Endodermal cell (in vitro differentiated cells): ENCODE measurements around the gene SPTLC3. TPM values are rescaled to one million over a fixed set of nuclear protein-coding genes. Genes with fewer than 3 reads are reported as not detected.

Source experiments
- DNase-seq: peaks from one replicate; pipeline ENCODE4 v3.0.0-alpha.2; 2017
- H3K27ac ChIP-seq: 2 replicates; pipeline ENCODE4 v1.5.1; 2013; ENCODE audit warnings: mild to moderate bottlenecking, low read depth, low read length, moderate library complexity
- H3K27me3 ChIP-seq: 2 replicates; pipeline ENCODE4 v1.6.1; 2013; ENCODE audit warnings: mild to moderate bottlenecking, low read length, moderate library complexity; ENCODE audit not compliant: insufficient read depth, control insufficient read depth, poor library complexity, severe bottlenecking
- H3K36me3 ChIP-seq: 2 replicates; pipeline ENCODE4 v1.7.0; 2013; ENCODE audit warnings: mild to moderate bottlenecking, low read length, moderate library complexity; ENCODE audit not compliant: control insufficient read depth, insufficient read depth
- H3K4me1 ChIP-seq: one replicate; pipeline ENCODE4 v1.7.0; 2013; ENCODE audit warnings: low read length; ENCODE audit not compliant: control insufficient read depth, insufficient read depth
- H3K4me3 ChIP-seq: 2 replicates; pipeline ENCODE4 v1.5.1; 2013; ENCODE audit warnings: mild to moderate bottlenecking, low read length, moderate library complexity
- H3K9ac ChIP-seq: 2 replicates; pipeline ENCODE4 v1.6.1; 2013; ENCODE audit warnings: mild to moderate bottlenecking, low read length, moderate library complexity; ENCODE audit not compliant: poor library complexity, severe bottlenecking; ENCODE audit errors: extremely low read depth
- H3K9me3 ChIP-seq: 2 replicates; pipeline ENCODE4 v1.6.1; 2013; ENCODE audit warnings: mild to moderate bottlenecking, low read length, moderate library complexity; ENCODE audit not compliant: control insufficient read depth
- H3K27ac Mint-ChIP-seq: 2 replicates; pipeline ENCODE4 v1.8.0; 2020; ENCODE audit warnings: mixed read lengths
- H3K27me3 Mint-ChIP-seq: 2 replicates; pipeline ENCODE4 v1.8.0; 2021; ENCODE audit warnings: mild to moderate bottlenecking, mixed read lengths; ENCODE audit not compliant: insufficient read depth
- H3K36me3 Mint-ChIP-seq: 2 replicates; pipeline ENCODE4 v1.8.0; 2020; ENCODE audit warnings: low read depth, mixed read lengths
- H3K4me1 Mint-ChIP-seq: 2 replicates; pipeline ENCODE4 v1.8.0; 2020; ENCODE audit warnings: mixed read lengths
- H3K4me3 Mint-ChIP-seq: 2 replicates; pipeline ENCODE4 v1.8.0; 2020; ENCODE audit warnings: mild to moderate bottlenecking, moderate library complexity, mixed read lengths
- H3K9me3 Mint-ChIP-seq: 2 replicates; pipeline ENCODE4 v1.8.0; 2020; ENCODE audit warnings: mild to moderate bottlenecking, mixed read lengths
- CTCF ChIP-seq: fragments of 200-600 bp; sonication (generic); conservative IDR thresholded peaks from 2 replicates; pipeline ENCODE4 v1.5.0; 2021; ENCODE audit warnings: antibody characterized with exemption, mild to moderate bottlenecking
- WGBS, 2 experiments: methylation state at CpG; one replicate each; pipeline versions ENCODE4 v1.1.5 to v1.1.7; 2013; ENCODE audit warnings: missing lambda C conversion rate in 2 of 2, mixed read lengths in 1 of 2; ENCODE audit not compliant: insufficient coverage in 1 of 2, insufficient read length in 1 of 2; 5-methylcytosine and 5-hydroxymethylcytosine counted together
- total RNA-seq, 2 donors: library from RNA; stranded (reverse); fragmentation: NEBNext Ultra II Directional in 1 of 2; extraction: Animal tissue kit (Norgen Biotek cat#: 25700) in 1 of 2; gene quantifications; 2 replicates in 1 of 2; 3 replicates in 1 of 2; pipeline ENCODE4 v1.2.1, GENCODE V29; 2021

The SPTLC3 gene
- total RNA-seq, 2 donors from 2014 or later, result 1.6 TPM

DNA sequence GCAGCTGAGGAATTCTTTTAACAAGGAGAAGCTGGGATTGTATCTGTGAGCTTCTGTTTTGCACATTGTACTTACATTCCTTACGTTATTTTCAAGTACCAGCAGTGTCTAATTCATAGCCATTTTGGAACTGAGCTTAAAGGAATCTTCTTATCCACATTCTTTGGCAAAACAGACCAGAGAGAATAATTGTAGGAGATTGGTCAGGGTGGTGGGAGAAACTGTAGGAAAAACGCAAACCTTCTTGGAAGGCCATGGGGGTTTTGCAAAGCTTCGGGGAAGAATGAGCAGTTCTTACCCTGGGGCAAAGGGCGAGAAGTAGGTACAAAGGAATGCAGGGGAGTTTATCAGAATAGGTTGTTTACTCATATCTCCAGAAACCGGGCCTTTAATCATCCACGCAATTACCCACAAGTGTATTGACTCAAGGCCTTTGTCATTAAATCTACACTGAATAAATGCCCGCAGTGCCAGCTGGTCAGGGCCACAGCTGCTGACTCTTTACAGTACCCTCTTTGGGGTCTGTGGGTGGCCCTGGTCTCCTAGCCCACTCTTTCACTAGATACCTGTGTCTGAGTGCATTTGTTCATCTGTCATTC is 39.6 kb upstream of the SPTLC3 start:
- Histone ChIP-seq H3K27ac (no peak overlapping the region), H3K9ac (no peak overlapping the region), H3K27me3 (no peaks in the 10 kb centered on the region), H3K4me3 (no peak overlapping the region), H3K4me1 (no peaks in the 10 kb centered on the region), H3K36me3 (no peaks in the 10 kb centered on the region), H3K9me3 (peaks cover 17% of the 10 kb centered on the region)
- Mint-ChIP-seq H3K36me3 (no peaks in the 10 kb centered on the region), H3K9me3 (peaks cover 12% of the 10 kb centered on the region), H3K4me1 (no peaks in the 10 kb centered on the region), H3K4me3 (no peak overlapping the region), H3K27me3 (no peaks in the 10 kb centered on the region), H3K27ac (no peak overlapping the region)
- no peak for DNase-seq
- WGBS, 2 experiments, result 96 to 100% methylated on average over 3 to 7 of the region's 7 CpGs
- no peak for TF ChIP-seq CTCF

DNA sequence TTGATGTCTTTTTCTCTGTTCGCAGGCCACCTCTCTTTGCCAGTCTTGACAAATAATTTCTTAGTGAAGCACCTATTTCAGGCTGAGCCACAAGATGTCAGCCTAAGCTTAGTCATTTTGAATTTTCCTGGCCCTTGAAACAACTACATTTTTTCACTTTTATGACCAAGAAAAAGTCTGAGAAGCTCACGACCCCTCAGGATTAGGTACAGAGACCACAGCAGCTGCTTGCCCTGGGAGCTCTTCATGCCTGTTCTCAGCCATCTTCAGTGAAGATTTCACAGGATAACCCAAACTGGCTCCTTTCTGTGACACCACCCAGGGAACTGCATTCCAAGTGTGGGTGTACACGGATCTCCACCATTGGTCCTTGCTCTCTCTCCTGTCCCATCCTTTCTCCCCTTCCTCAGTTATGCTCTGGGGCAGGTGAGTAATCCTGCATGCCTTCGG is 38.4 kb upstream of the SPTLC3 start:
- no peaks in the 10 kb centered on the region for H3K27me3 Mint-ChIP-seq
- TF ChIP-seq CTCF, result peak; percentile 80
- peak; percentile 62 for DNase-seq

DNA sequence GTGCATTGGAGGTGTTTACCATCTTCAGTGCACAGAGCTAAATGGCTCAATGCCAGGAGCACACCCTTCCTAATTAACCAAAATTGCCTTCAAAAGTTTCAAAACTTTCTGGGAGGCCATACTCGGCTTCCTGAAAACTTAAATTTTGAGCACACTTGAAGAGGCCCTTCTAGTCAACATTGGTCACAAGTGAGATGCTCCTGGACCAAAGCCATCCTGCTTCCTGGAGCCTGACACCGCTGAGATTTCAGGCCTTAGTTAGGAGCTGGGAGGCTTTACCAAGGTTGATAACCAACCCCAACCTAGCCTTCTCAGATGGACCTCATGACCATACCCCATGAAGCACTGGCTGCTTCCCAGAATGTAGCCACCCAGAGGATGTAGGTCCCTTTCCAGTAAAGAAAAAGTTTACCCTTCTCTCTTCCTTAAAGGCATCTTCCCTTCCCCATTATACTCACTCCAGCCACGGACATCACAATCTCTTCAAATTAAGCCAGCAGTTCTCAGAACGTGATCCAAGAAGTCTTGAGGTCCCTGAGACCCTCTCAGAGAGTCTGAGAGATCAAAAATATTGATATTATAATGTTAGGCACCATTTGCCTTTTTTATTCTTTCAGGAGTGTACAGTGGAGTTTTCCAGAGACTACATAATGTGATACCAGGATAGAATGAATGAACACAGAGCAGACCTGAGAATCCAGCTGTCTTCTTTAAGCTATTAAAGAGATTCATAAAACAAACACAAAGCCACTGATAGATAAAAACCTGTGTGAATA is 32.8 kb upstream of the SPTLC3 start:
- H3K9ac ChIP-seq, result no peak overlapping the region
- H3K27ac Mint-ChIP-seq, result no peak overlapping the region
- no peaks in the 10 kb centered on the region for H3K36me3 Mint-ChIP-seq
- H3K4me1 Mint-ChIP-seq, result peaks cover 13% of the 10 kb centered on the region
- no peaks in the 10 kb centered on the region for H3K9me3 Mint-ChIP-seq
- no peak for DNase-seq
- H3K4me3 ChIP-seq, result no peak overlapping the region
- H3K4me1 ChIP-seq, result no peaks in the 10 kb centered on the region
- no peak overlapping the region for H3K27ac ChIP-seq
- WGBS, 2 experiments, result 83 to 89% methylated on average over 1 to 4 of the region's 4 CpGs
- H3K36me3 ChIP-seq, result no peaks in the 10 kb centered on the region
- H3K4me3 Mint-ChIP-seq, result no peak overlapping the region
- no peak for TF ChIP-seq CTCF
- H3K27me3 ChIP-seq, result no peaks in the 10 kb centered on the region
- H3K9me3 ChIP-seq, result no peaks in the 10 kb centered on the region
- peaks cover 2% of the 10 kb centered on the region for H3K27me3 Mint-ChIP-seq

More for the DNA sequence above, 38.4 kb upstream of the SPTLC3 start:
- Histone ChIP-seq H3K27me3 (no peaks in the 10 kb centered on the region), H3K9ac (no peak overlapping the region), H3K4me1 (no peaks in the 10 kb centered on the region), H3K36me3 (no peaks in the 10 kb centered on the region), H3K9me3 (peaks cover 17% of the 10 kb centered on the region), H3K27ac (no peak overlapping the region), H3K4me3 (no peak overlapping the region)
- H3K4me3 Mint-ChIP-seq, result no peak overlapping the region
- no peaks in the 10 kb centered on the region for H3K4me1 Mint-ChIP-seq
- H3K27ac Mint-ChIP-seq, result no peak overlapping the region
- 56 to 83% methylated on average over 3 to 4 of the region's 4 CpGs for WGBS, 2 experiments
- H3K36me3 Mint-ChIP-seq, result no peaks in the 10 kb centered on the region
- H3K9me3 Mint-ChIP-seq, result peaks cover 12% of the 10 kb centered on the region
